H1 (cell line): ENCODE measurements around the gene THRB. TPM values are rescaled to one million over a fixed set of nuclear protein-coding genes. Genes with fewer than 3 reads are reported as not detected.

Experiments
- CREB1 ChIP-seq: IDR thresholded peaks from 2 replicates; pipeline ENCODE4 v1.6.1; 2012; ENCODE audit warnings: inconsistent platforms
- RNF2 ChIP-seq: fragments of 200-900, 300-1000 bp; sonication (generic); IDR thresholded peaks from 2 replicates; pipeline ENCODE4 v1.7.1; 2016; ENCODE audit warnings: borderline replicate concordance, low read depth, mild to moderate bottlenecking, antibody characterized with exemption, low read length; ENCODE audit not compliant: poor library complexity, severe bottlenecking; ENCODE audit errors: missing control alignments
- TAF7 ChIP-seq: optimal IDR thresholded peaks from 2 replicates; pipeline ENCODE3; 2011; ENCODE audit warnings: low read depth, mild to moderate bottlenecking, inconsistent platforms, low read length, moderate library complexity, borderline replicate concordance
- polyA plus RNA-seq, 7 experiments: library from polyadenylated mRNA; depleted of rRNA in 3 of 7; stranded (reverse) in 5 of 7; unstranded in 2 of 7; fragments of >200 nt in 5 of 7; fragments of 200-250 nt in 2 of 7; gene quantifications; 1 replicate in 5 of 7; 2 replicates in 1 of 7; 4 replicates in 1 of 7; pipeline versions ENCODE4 v1.2.1 to v1.2.3, GENCODE V29; 2011 to 2013; ENCODE audit warnings: missing spikeins in 2 of 7, mixed read lengths in 2 of 7
- total RNA-seq: library from RNA; stranded (reverse); fragmentation: NEBNext Ultra II Directional; extraction: Animal tissue kit (Norgen Biotek cat#: 25700); gene quantifications from 2 replicates; pipeline ENCODE4 v1.2.1, GENCODE V29; 2021
- TF ChIP-seq, protein P1 (sequence below): fragments of 300-600 bp; sonication (generic); IDR thresholded peaks from 2 replicates; pipeline ENCODE4 v1.7.1; 2012; ENCODE audit warnings: low read length, moderate library complexity, mild to moderate bottlenecking, inconsistent platforms; ENCODE audit not compliant: insufficient replicate concordance

THRB gene
- total and polyA plus RNA-seq, 2 of the 8 experiments (the other 6 are each of a cell fraction or from before 2014, with no cell fraction given), result 0.98 to 3.9 TPM

DNA sequence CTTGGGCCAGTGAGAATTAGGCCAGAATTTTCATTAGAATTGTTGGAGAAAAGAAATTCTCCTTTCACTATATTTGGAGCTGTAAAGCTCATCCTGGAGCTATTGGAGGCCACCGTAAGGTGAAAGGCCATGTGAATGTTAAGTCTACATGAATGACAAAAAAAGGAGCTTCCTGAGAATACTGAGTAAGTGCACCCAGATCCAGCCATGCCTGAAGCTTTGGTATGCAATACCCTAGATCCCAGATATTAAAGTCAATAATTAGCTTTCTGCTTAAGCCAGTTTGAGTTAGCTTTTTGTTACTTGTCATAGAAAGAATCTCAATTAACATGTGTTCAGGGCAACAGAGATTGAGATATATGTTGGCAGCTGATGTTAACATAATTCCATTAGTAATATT is 377.1 kb downstream of the THRB start (continued):
- TF ChIP-seq, protein P1, sequence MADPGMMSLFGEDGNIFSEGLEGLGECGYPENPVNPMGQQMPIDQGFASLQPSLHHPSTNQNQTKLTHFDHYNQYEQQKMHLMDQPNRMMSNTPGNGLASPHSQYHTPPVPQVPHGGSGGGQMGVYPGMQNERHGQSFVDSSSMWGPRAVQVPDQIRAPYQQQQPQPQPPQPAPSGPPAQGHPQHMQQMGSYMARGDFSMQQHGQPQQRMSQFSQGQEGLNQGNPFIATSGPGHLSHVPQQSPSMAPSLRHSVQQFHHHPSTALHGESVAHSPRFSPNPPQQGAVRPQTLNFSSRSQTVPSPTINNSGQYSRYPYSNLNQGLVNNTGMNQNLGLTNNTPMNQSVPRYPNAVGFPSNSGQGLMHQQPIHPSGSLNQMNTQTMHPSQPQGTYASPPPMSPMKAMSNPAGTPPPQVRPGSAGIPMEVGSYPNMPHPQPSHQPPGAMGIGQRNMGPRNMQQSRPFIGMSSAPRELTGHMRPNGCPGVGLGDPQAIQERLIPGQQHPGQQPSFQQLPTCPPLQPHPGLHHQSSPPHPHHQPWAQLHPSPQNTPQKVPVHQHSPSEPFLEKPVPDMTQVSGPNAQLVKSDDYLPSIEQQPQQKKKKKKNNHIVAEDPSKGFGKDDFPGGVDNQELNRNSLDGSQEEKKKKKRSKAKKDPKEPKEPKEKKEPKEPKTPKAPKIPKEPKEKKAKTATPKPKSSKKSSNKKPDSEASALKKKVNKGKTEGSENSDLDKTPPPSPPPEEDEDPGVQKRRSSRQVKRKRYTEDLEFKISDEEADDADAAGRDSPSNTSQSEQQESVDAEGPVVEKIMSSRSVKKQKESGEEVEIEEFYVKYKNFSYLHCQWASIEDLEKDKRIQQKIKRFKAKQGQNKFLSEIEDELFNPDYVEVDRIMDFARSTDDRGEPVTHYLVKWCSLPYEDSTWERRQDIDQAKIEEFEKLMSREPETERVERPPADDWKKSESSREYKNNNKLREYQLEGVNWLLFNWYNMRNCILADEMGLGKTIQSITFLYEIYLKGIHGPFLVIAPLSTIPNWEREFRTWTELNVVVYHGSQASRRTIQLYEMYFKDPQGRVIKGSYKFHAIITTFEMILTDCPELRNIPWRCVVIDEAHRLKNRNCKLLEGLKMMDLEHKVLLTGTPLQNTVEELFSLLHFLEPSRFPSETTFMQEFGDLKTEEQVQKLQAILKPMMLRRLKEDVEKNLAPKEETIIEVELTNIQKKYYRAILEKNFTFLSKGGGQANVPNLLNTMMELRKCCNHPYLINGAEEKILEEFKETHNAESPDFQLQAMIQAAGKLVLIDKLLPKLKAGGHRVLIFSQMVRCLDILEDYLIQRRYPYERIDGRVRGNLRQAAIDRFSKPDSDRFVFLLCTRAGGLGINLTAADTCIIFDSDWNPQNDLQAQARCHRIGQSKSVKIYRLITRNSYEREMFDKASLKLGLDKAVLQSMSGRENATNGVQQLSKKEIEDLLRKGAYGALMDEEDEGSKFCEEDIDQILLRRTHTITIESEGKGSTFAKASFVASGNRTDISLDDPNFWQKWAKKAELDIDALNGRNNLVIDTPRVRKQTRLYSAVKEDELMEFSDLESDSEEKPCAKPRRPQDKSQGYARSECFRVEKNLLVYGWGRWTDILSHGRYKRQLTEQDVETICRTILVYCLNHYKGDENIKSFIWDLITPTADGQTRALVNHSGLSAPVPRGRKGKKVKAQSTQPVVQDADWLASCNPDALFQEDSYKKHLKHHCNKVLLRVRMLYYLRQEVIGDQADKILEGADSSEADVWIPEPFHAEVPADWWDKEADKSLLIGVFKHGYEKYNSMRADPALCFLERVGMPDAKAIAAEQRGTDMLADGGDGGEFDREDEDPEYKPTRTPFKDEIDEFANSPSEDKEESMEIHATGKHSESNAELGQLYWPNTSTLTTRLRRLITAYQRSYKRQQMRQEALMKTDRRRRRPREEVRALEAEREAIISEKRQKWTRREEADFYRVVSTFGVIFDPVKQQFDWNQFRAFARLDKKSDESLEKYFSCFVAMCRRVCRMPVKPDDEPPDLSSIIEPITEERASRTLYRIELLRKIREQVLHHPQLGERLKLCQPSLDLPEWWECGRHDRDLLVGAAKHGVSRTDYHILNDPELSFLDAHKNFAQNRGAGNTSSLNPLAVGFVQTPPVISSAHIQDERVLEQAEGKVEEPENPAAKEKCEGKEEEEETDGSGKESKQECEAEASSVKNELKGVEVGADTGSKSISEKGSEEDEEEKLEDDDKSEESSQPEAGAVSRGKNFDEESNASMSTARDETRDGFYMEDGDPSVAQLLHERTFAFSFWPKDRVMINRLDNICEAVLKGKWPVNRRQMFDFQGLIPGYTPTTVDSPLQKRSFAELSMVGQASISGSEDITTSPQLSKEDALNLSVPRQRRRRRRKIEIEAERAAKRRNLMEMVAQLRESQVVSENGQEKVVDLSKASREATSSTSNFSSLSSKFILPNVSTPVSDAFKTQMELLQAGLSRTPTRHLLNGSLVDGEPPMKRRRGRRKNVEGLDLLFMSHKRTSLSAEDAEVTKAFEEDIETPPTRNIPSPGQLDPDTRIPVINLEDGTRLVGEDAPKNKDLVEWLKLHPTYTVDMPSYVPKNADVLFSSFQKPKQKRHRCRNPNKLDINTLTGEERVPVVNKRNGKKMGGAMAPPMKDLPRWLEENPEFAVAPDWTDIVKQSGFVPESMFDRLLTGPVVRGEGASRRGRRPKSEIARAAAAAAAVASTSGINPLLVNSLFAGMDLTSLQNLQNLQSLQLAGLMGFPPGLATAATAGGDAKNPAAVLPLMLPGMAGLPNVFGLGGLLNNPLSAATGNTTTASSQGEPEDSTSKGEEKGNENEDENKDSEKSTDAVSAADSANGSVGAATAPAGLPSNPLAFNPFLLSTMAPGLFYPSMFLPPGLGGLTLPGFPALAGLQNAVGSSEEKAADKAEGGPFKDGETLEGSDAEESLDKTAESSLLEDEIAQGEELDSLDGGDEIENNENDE, result no peak
- no peak for TF ChIP-seq RNF2
- no peak for TF ChIP-seq CREB1
- no peak for TF ChIP-seq TAF7
- TF ChIP-seq, all 59 proteins: peak for 0
